H9 (cell line): ENCODE data around the gene SSH3. TPM values are rescaled to one million over a fixed set of nuclear protein-coding genes. Genes with fewer than 3 reads are reported as not detected.

Experiments
- DNase-seq: peaks from one replicate; pipeline ENCODE4 v3.0.0-alpha.2; 2017
- H2AFZ ChIP-seq: one replicate; pipeline ENCODE4 v1.6.1; 2013; ENCODE audit warnings: mild to moderate bottlenecking, low read length, control low read depth, moderate library complexity
- H2AK5ac ChIP-seq: 2 replicates; pipeline ENCODE4 v1.6.1; 2013; ENCODE audit warnings: low read length, control low read depth, mixed read lengths; ENCODE audit not compliant: insufficient read length
- H2BK120ac ChIP-seq: one replicate; pipeline ENCODE4 v1.6.1; 2013; ENCODE audit warnings: low read depth, mild to moderate bottlenecking, low read length, control low read depth, inconsistent platforms; ENCODE audit not compliant: poor library complexity, severe bottlenecking
- H2BK12ac ChIP-seq: 2 replicates; pipeline ENCODE4 v1.6.1; 2013; ENCODE audit warnings: low read length, control low read depth, mixed read lengths, low read depth; ENCODE audit not compliant: insufficient read length
- H2BK15ac ChIP-seq: 2 replicates; pipeline ENCODE4 v1.6.1; 2013; ENCODE audit warnings: low read depth, low read length, control low read depth
- H2BK20ac ChIP-seq: one replicate; pipeline ENCODE4 v1.6.1; 2013; ENCODE audit warnings: low read depth, mild to moderate bottlenecking, low read length, control low read depth, inconsistent platforms; ENCODE audit not compliant: poor library complexity, severe bottlenecking
- H2BK5ac ChIP-seq: 2 replicates; pipeline ENCODE4 v1.6.1; 2013; ENCODE audit warnings: low read length, control low read depth, mixed read lengths; ENCODE audit not compliant: insufficient read length
- H3K14ac ChIP-seq: 2 replicates; pipeline ENCODE4 v1.6.1; 2013; ENCODE audit warnings: low read length, control low read depth; ENCODE audit not compliant: insufficient read depth
- H3K18ac ChIP-seq: 2 replicates; pipeline ENCODE4 v1.6.1; 2013; ENCODE audit warnings: low read depth, mild to moderate bottlenecking, mixed read lengths, low read length, control low read depth; ENCODE audit not compliant: insufficient read length
- H3K23ac ChIP-seq: 2 replicates; pipeline ENCODE4 v1.6.1; 2013; ENCODE audit warnings: low read length, control low read depth, mixed read lengths, low read depth; ENCODE audit not compliant: insufficient read length
- H3K23me2 ChIP-seq: 2 replicates; pipeline ENCODE4 v1.6.1; 2013; ENCODE audit warnings: low read depth, mild to moderate bottlenecking, mixed read lengths, low read length, control low read depth; ENCODE audit not compliant: insufficient read length, poor library complexity, severe bottlenecking
- H3K27ac ChIP-seq: 2 replicates; pipeline ENCODE4 v1.5.1; 2013; ENCODE audit warnings: low read length, control low read depth, mixed read lengths, low read depth; ENCODE audit not compliant: insufficient read length
- H3K27me3 ChIP-seq: 2 replicates; pipeline ENCODE4 v1.6.1; 2013; ENCODE audit warnings: low read length, control low read depth, inconsistent platforms; ENCODE audit not compliant: insufficient read depth
- H3K4ac ChIP-seq: 2 replicates; pipeline ENCODE4 v1.6.1; 2013; ENCODE audit warnings: low read depth, mild to moderate bottlenecking, control low read depth, inconsistent platforms, low read length, moderate library complexity
- H3K4me1 ChIP-seq: 2 replicates; pipeline ENCODE4 v1.6.1; 2013; ENCODE audit warnings: low read length, control low read depth, inconsistent platforms; ENCODE audit not compliant: insufficient read depth
- H3K4me2 ChIP-seq: 2 replicates; pipeline ENCODE4 v1.6.1; 2013; ENCODE audit warnings: low read length, control low read depth, mixed read lengths; ENCODE audit not compliant: insufficient read length, insufficient read depth
- H3K56ac ChIP-seq: 2 replicates; pipeline ENCODE4 v1.6.1; 2013; ENCODE audit warnings: low read depth, mild to moderate bottlenecking, mixed read lengths, low read length, control low read depth; ENCODE audit not compliant: insufficient read length
- H3K79me1 ChIP-seq: 2 replicates; pipeline ENCODE4 v1.6.1; 2013; ENCODE audit warnings: low read depth, mild to moderate bottlenecking, moderate library complexity, low read length, control low read depth, inconsistent platforms; ENCODE audit not compliant: insufficient read depth, poor library complexity, severe bottlenecking
- H3K79me2 ChIP-seq: 2 replicates; pipeline ENCODE4 v1.6.1; 2013; ENCODE audit warnings: low read length, control low read depth, inconsistent platforms; ENCODE audit not compliant: insufficient read depth
- H3K9ac ChIP-seq: 2 replicates; pipeline ENCODE4 v1.6.1; 2013; ENCODE audit warnings: low read length, control low read depth, mixed read lengths; ENCODE audit not compliant: insufficient read length; ENCODE audit errors: extremely low read depth
- H3K9me3 ChIP-seq: one replicate; pipeline ENCODE4 v1.6.1; 2013; ENCODE audit warnings: low read depth, low read length, inconsistent platforms; ENCODE audit not compliant: control insufficient read depth
- H3T11ph ChIP-seq: one replicate; pipeline ENCODE4 v1.6.1; 2013; ENCODE audit warnings: mild to moderate bottlenecking, low read length, control low read depth, inconsistent platforms
- H4K20me1 ChIP-seq: one replicate; pipeline ENCODE4 v1.6.1; 2013; ENCODE audit not compliant: control insufficient read depth, insufficient read length, insufficient read depth
- H4K5ac ChIP-seq: 2 replicates; pipeline ENCODE4 v1.6.1; 2013; ENCODE audit warnings: low read depth, mild to moderate bottlenecking, mixed read lengths, low read length, control low read depth; ENCODE audit not compliant: insufficient read length
- H4K8ac ChIP-seq: replicated peaks from 2 replicates; pipeline ENCODE4 v1.6.1; 2013; ENCODE audit warnings: low read length, control low read depth, mixed read lengths, low read depth; ENCODE audit not compliant: insufficient read length
- H4K91ac ChIP-seq: 2 replicates; pipeline ENCODE4 v1.6.1; 2013; ENCODE audit warnings: low read depth, mild to moderate bottlenecking, moderate library complexity, mixed read lengths, low read length, control low read depth; ENCODE audit not compliant: insufficient read length
- H3K27ac Mint-ChIP-seq, 3 experiments: 2 replicates in 2 of 3; 3 replicates in 1 of 3; pipeline ENCODE4 v1.8.0; 2020 to 2021; ENCODE audit warnings: mixed read lengths in 3 of 3, mild to moderate bottlenecking in 1 of 3, moderate library complexity in 1 of 3
- H3K27me3 Mint-ChIP-seq: 2 replicates; pipeline ENCODE4 v1.8.0; 2021; ENCODE audit warnings: low read depth, mild to moderate bottlenecking, moderate library complexity, mixed read lengths
- H3K36me3 Mint-ChIP-seq, 3 experiments: 2 replicates in 2 of 3; 3 replicates in 1 of 3; pipeline ENCODE4 v1.8.0; 2020 to 2021; ENCODE audit warnings: low read depth in 3 of 3, mixed read lengths in 3 of 3; ENCODE audit not compliant: insufficient read depth in 1 of 3
- H3K4me1 Mint-ChIP-seq, 2 experiments: 2 replicates each; pipeline ENCODE4 v1.8.0; 2020; ENCODE audit warnings: mixed read lengths in 2 of 2
- H3K4me3 Mint-ChIP-seq, 2 experiments: 2 replicates in 1 of 2; 3 replicates in 1 of 2; pipeline ENCODE4 v1.8.0; 2020 to 2021; ENCODE audit warnings: mild to moderate bottlenecking in 2 of 2, mixed read lengths in 2 of 2, moderate library complexity in 1 of 2
- H3K9me3 Mint-ChIP-seq, 2 experiments: 2 replicates in 1 of 2; 3 replicates in 1 of 2; pipeline ENCODE4 v1.8.0; 2020; ENCODE audit warnings: mild to moderate bottlenecking in 2 of 2, mixed read lengths in 2 of 2, moderate library complexity in 1 of 2
- CTCF ChIP-seq: fragments of 200-600 bp; sonication (generic); conservative IDR thresholded peaks from 3 replicates; pipeline ENCODE4 v1.8.0; 2021; ENCODE audit warnings: antibody characterized with exemption, mild to moderate bottlenecking
- WGBS: extraction: QIAGEN DNeasy Blood & Tissue Kit; methylation state at CpG from one replicate; pipeline ENCODE4 v1.1.7; 2013; ENCODE audit warnings: missing lambda C conversion rate, low lambda C conversion rate, mixed read lengths; ENCODE audit not compliant: insufficient read length; ENCODE audit errors: extremely low coverage; 5-methylcytosine and 5-hydroxymethylcytosine counted together
- total RNA-seq: library from RNA; stranded (reverse); gene quantifications from 2 replicates; pipeline ENCODE4 v1.2.1, GENCODE V29; 2021

Gene SSH3
- total RNA-seq, 1 experiment from 2014 or later: 42.2 TPM

GRCh38 chr11:67337257-67337656, 33.9 kb downstream of the SSH3 start:
- Histone ChIP-seq H2BK12ac (no peak overlapping the region), H2BK15ac (no peak overlapping the region)
- TF ChIP-seq CTCF: no peak

More at GRCh38 chr11:67337257-67337656, 33.9 kb downstream of the SSH3 start:
- H4K91ac ChIP-seq: no peak overlapping the region
- no peak overlapping the region for H3K4ac ChIP-seq
- no peak overlapping the region for H3K14ac ChIP-seq
- H3K23ac ChIP-seq: no peak overlapping the region
- no peak overlapping the region for H2BK120ac ChIP-seq
- H3T11ph ChIP-seq: no peak overlapping the region
- H3K27me3 ChIP-seq: no peaks in the 10 kb centered on the region
- H3K4me1 ChIP-seq: no peaks in the 10 kb centered on the region
- H3K18ac ChIP-seq: no peak overlapping the region
- H2BK5ac ChIP-seq: no peak overlapping the region
- H3K9me3 ChIP-seq: no peaks in the 10 kb centered on the region
- no peaks in the 10 kb centered on the region for H3K23me2 ChIP-seq
- H3K4me1 Mint-ChIP-seq: no peaks in the 10 kb centered on the region
- H3K36me3 Mint-ChIP-seq: no peaks in the 10 kb centered on the region
- no peak overlapping the region for H2BK20ac ChIP-seq
- no peaks in the 10 kb centered on the region for H3K79me2 ChIP-seq
- no peak overlapping the region for H3K9ac ChIP-seq
- WGBS: no CpG with 5 or more reads among the region's 3 CpGs
- no peak overlapping the region for H3K27ac Mint-ChIP-seq
- no peak overlapping the region for H3K27ac ChIP-seq
- H3K4me2 ChIP-seq: no peak overlapping the region
- no peak overlapping the region for H4K8ac ChIP-seq
- no peak overlapping the region for H2AK5ac ChIP-seq
- H3K56ac ChIP-seq: no peak overlapping the region
- DNase-seq: no peak
- peaks cover 1% of the 10 kb centered on the region; the same call in 1 of the 2 replicates for H3K27me3 Mint-ChIP-seq
- no peak overlapping the region for H4K5ac ChIP-seq
- no peaks in the 10 kb centered on the region for H4K20me1 ChIP-seq
- H3K79me1 ChIP-seq: no peaks in the 10 kb centered on the region
- no peak overlapping the region for H2AFZ ChIP-seq
- no peak overlapping the region for H3K4me3 Mint-ChIP-seq
- peaks cover 0 to 3% of the 10 kb centered on the region in 2 experiments; a peak in 3 of 5 replicates for H3K9me3 Mint-ChIP-seq
